Vagina (tissue), 2 donors: ENCODE results near the gene TAGAP. TPM values are rescaled to one million over a fixed set of nuclear protein-coding genes. Genes with fewer than 3 reads are reported as not detected.

Experiments
- DNase-seq, 2 donors: peaks; one replicate each; pipeline ENCODE4 v3.0.0-alpha.2; 2017; ENCODE audit errors: extremely low spot score in 2 of 2
- H3K27ac ChIP-seq: fragments of 200-600 bp; sonication (generic); one replicate; pipeline ENCODE4 v1.5.1; 2019
- H3K27me3 ChIP-seq: fragments of 200-600 bp; sonication (generic); one replicate; pipeline ENCODE4 v1.5.1; 2019
- H3K36me3 ChIP-seq, 2 donors: fragments of 200-600 bp; sonication (generic); one replicate each; pipeline ENCODE4 v1.5.1; 2017 to 2019
- H3K4me1 ChIP-seq: fragments of 200-600 bp; sonication (generic); one replicate; pipeline ENCODE4 v1.5.1; 2019
- H3K4me3 ChIP-seq, 2 donors: fragments of 200-600 bp; sonication (generic); 1 replicate in 1 of 2; 2 replicates in 1 of 2; pipeline ENCODE4 v1.5.1; 2016 to 2019
- H3K9me3 ChIP-seq: fragments of 200-600 bp; sonication (generic); one replicate; pipeline ENCODE4 v1.5.1; 2019
- POLR2A ChIP-seq, 2 donors: fragments of 450-650 bp; IDR thresholded peaks; one replicate each; pipeline ENCODE4 v1.6.1; 2017; ENCODE audit warnings: antibody characterized with exemption in 2 of 2, mild to moderate bottlenecking in 2 of 2, moderate library complexity in 2 of 2
- POLR2AphosphoS5 ChIP-seq, 2 donors: sonication (generic); formaldehyde crosslinking; IDR thresholded peaks; one replicate each; pipeline ENCODE4 v1.9.0; 2017; ENCODE audit warnings: antibody characterized with exemption in 2 of 2, mild to moderate bottlenecking in 2 of 2, low read depth in 1 of 2; ENCODE audit not compliant: insufficient read depth in 1 of 2
- intact Hi-C: fragments of 100-400 bp; cut with DNase I; formaldehyde crosslinking; loops from one replicate; pipeline ENCODE4 v1.15.1; 2023
- total RNA-seq: library from RNA; depleted of rRNA; stranded (reverse); fragments of >200 nt; gene quantifications from one replicate; pipeline ENCODE4 v1.2.3, GENCODE V29; 2016
- TF ChIP-seq, protein P1 (sequence below), 3 experiments: fragments of 450-650 bp in 2 of 3; fragments of 200-600 bp in 1 of 3; sonication (generic) in 1 of 3; IDR thresholded peaks; one replicate each; pipeline ENCODE4 v1.5.1; 2017 to 2019; ENCODE audit warnings: antibody characterized with exemption in 3 of 3, mild to moderate bottlenecking in 2 of 3, moderate library complexity in 2 of 3

The TAGAP gene
- total RNA-seq, 1 donor from 2014 or later: 8.1 TPM

DNA sequence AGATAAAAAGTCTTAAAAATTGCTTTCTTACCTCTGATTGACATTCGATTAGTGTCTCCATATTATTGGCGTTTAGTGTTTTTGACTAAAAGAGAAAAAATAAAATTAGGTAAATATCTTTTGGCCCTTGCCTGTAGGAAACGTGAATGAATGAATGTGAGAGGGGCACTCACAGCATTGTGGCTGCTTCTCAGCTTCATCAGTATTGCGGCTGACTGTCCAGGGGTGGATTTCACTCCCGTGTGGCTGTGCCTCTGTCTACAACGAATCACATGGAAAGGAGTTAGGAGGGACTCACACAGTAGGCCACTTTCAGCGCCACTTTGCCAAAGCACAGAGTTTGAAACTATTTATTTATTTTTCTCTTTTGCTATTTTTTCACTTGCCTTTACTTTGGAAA, 844 bp downstream of the TAGAP start:
- no peaks in the 10 kb centered on the region for H3K27me3 ChIP-seq
- peak overlapping the region in 1 of 2 donors; percentile 30 for H3K4me3 ChIP-seq
- H3K4me1 ChIP-seq: no peaks in the 10 kb centered on the region
- peak overlapping the region; percentile 34 for H3K27ac ChIP-seq
- peak in 1 of 2 donors; percentile 32 for DNase-seq
- H3K9me3 ChIP-seq: no peaks in the 10 kb centered on the region
- TF ChIP-seq POLR2AphosphoS5 (IDR thresholded peaks at IDR 0.05; ENCODE audit: insufficient read depth in 1 of 2, low read depth in 1 of 2) (no peak), POLR2A (IDR thresholded peaks at IDR 0.05) (no peak)
- TF ChIP-seq, protein P1, sequence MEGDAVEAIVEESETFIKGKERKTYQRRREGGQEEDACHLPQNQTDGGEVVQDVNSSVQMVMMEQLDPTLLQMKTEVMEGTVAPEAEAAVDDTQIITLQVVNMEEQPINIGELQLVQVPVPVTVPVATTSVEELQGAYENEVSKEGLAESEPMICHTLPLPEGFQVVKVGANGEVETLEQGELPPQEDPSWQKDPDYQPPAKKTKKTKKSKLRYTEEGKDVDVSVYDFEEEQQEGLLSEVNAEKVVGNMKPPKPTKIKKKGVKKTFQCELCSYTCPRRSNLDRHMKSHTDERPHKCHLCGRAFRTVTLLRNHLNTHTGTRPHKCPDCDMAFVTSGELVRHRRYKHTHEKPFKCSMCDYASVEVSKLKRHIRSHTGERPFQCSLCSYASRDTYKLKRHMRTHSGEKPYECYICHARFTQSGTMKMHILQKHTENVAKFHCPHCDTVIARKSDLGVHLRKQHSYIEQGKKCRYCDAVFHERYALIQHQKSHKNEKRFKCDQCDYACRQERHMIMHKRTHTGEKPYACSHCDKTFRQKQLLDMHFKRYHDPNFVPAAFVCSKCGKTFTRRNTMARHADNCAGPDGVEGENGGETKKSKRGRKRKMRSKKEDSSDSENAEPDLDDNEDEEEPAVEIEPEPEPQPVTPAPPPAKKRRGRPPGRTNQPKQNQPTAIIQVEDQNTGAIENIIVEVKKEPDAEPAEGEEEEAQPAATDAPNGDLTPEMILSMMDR (IDR thresholded peaks at IDR 0.05): no peak
- no peaks in the 10 kb centered on the region for H3K36me3 ChIP-seq
- intact Hi-C loops: no loop called here

DNA sequence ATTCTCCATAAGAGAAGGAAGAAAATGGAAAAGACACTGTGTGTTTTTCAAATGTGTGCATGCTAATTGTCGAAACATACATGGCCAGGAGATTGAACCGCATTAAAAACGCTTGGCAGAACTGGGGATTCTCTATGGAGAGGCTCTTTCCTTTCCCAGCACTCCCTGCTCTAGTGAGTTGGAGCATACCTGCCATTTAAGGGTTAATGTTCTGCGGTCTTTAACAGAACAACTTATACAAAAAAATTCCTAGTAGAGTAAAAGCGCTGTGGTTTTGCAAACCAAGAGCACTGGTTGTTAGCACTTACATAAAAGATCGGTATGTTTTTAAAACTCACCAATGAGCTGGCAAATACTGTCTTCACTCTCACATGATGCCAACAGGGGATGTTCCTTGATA, 1.5 kb downstream of the TAGAP start:
- Histone ChIP-seq H3K4me1 (no peaks in the 10 kb centered on the region), H3K27ac (no peak overlapping the region), H3K9me3 (no peaks in the 10 kb centered on the region), H3K27me3 (no peaks in the 10 kb centered on the region), H3K4me3 (no peak overlapping the region), H3K36me3 (no peaks in the 10 kb centered on the region)
- intact Hi-C loops: no loop called here
- DNase-seq: peak in 1 of 2 donors; percentile 40
- TF ChIP-seq POLR2AphosphoS5 (IDR thresholded peaks at IDR 0.05; ENCODE audit: insufficient read depth in 1 of 2, low read depth in 1 of 2) (no peak), POLR2A (IDR thresholded peaks at IDR 0.05) (no peak)
- TF ChIP-seq, protein P1 (IDR thresholded peaks at IDR 0.05): no peak

DNA sequence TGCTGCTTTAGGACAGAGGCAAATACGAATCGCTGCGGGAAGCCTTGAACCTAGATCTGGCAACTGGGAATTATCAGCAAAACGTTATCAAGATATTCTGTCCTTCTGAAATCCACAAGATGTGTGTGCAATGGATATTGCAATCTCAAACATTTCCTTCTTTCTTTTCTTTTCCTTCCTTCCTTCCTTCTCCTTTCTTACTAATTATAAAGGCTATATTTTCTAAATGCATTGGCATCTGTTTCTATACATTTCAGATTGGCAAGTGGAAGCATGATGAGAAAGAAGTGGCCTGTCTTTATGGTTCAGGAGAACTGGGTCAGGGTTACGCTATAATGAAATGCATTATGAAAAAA, 2.0 kb downstream of the TAGAP start:
- Histone ChIP-seq H3K27ac (no peak overlapping the region), H3K27me3 (no peaks in the 10 kb centered on the region), H3K9me3 (no peaks in the 10 kb centered on the region), H3K4me1 (no peaks in the 10 kb centered on the region), H3K36me3 (no peaks in the 10 kb centered on the region), H3K4me3 (no peak overlapping the region)
- TF ChIP-seq, protein P1 (IDR thresholded peaks at IDR 0.05): no peak
- TF ChIP-seq POLR2AphosphoS5 (IDR thresholded peaks at IDR 0.05; ENCODE audit: insufficient read depth in 1 of 2, low read depth in 1 of 2) (no peak), POLR2A (IDR thresholded peaks at IDR 0.05) (no peak)
- intact Hi-C loops: no loop called here
- no peak for DNase-seq

- no peaks in the 10 kb centered on the region for H3K27me3 ChIP-seq
- TF ChIP-seq POLR2AphosphoS5 (IDR thresholded peaks at IDR 0.05; ENCODE audit: insufficient read depth in 1 of 2, low read depth in 1 of 2) (peak in 1 of 2 donors; percentile 49), POLR2A (IDR thresholded peaks at IDR 0.05) (no peak)
- TF ChIP-seq, protein P1 (IDR thresholded peaks at IDR 0.05): peak; percentile 54 to 75 (median 59)
- no peaks in the 10 kb centered on the region for H3K9me3 ChIP-seq
- no peak overlapping the region for H3K27ac ChIP-seq
- DNase-seq: peak in 1 of 2 donors; percentile 84
- H3K4me1 ChIP-seq: no peaks in the 10 kb centered on the region
- no peak overlapping the region for H3K4me3 ChIP-seq
- intact Hi-C loops: no loop called here
- no peaks in the 10 kb centered on the region for H3K36me3 ChIP-seq
These were observed 2.6 kb downstream of the TAGAP start for GRCh38 chr6:159042003-159042825.

GRCh38 chr6:159041181-159041580, 3.6 kb downstream of the TAGAP start:
- intact Hi-C loops: no loop called here
- Histone ChIP-seq H3K36me3 (no peaks in the 10 kb centered on the region), H3K27me3 (no peaks in the 10 kb centered on the region), H3K9me3 (no peaks in the 10 kb centered on the region), H3K4me1 (no peaks in the 10 kb centered on the region), H3K4me3 (no peak overlapping the region), H3K27ac (no peak overlapping the region)
- peak in 1 of 2 donors; percentile 52 for DNase-seq
- TF ChIP-seq, protein P1 (IDR thresholded peaks at IDR 0.05): no peak
- TF ChIP-seq POLR2AphosphoS5 (IDR thresholded peaks at IDR 0.05; ENCODE audit: insufficient read depth in 1 of 2, low read depth in 1 of 2) (no peak), POLR2A (IDR thresholded peaks at IDR 0.05) (no peak)
